Progenitor cell of endocrine pancreas (in vitro differentiated cells): Measurements from ENCODE around the gene SCN1B. TPM values are rescaled to one million over a fixed set of nuclear protein-coding genes. Genes with fewer than 3 reads are reported as not detected.

ENCODE experiments used
- DNase-seq: peaks from one replicate; pipeline ENCODE4 v3.0.0; 2021; ENCODE audit warnings: low spot score; ENCODE audit not compliant: unreplicated experiment
- H3K27ac Mint-ChIP-seq: 2 replicates; pipeline ENCODE4 v1.8.0; 2021; ENCODE audit warnings: mild to moderate bottlenecking, moderate library complexity, mixed read lengths
- H3K27me3 Mint-ChIP-seq: 2 replicates; pipeline ENCODE4 v1.8.0; 2021; ENCODE audit warnings: mixed read lengths
- H3K36me3 Mint-ChIP-seq: 2 replicates; pipeline ENCODE4 v1.8.0; 2022; ENCODE audit warnings: mixed read lengths; ENCODE audit not compliant: insufficient read depth
- H3K4me1 Mint-ChIP-seq: 2 replicates; pipeline ENCODE4 v1.8.0; 2021; ENCODE audit warnings: low read depth, mixed read lengths
- H3K4me3 Mint-ChIP-seq: 2 replicates; pipeline ENCODE4 v1.8.0; 2021; ENCODE audit warnings: low read depth, mild to moderate bottlenecking, moderate library complexity, mixed read lengths
- H3K9me3 Mint-ChIP-seq: 2 replicates; pipeline ENCODE4 v1.8.0; 2021; ENCODE audit warnings: low read depth, mixed read lengths
- total RNA-seq: library from RNA; stranded (reverse); gene quantifications from 2 replicates; pipeline ENCODE4 v1.2.1, GENCODE V29; 2021
- TF ChIP-seq, protein P1 (sequence below): fragments of 200-600 bp; sonication (generic); IDR thresholded peaks from one replicate; pipeline ENCODE4 v1.5.0; 2021; ENCODE audit warnings: antibody characterized with exemption, mild to moderate bottlenecking; ENCODE audit not compliant: unreplicated experiment

The SCN1B gene
- total RNA-seq, 1 donor from 2014 or later = 1.7 TPM

DNA sequence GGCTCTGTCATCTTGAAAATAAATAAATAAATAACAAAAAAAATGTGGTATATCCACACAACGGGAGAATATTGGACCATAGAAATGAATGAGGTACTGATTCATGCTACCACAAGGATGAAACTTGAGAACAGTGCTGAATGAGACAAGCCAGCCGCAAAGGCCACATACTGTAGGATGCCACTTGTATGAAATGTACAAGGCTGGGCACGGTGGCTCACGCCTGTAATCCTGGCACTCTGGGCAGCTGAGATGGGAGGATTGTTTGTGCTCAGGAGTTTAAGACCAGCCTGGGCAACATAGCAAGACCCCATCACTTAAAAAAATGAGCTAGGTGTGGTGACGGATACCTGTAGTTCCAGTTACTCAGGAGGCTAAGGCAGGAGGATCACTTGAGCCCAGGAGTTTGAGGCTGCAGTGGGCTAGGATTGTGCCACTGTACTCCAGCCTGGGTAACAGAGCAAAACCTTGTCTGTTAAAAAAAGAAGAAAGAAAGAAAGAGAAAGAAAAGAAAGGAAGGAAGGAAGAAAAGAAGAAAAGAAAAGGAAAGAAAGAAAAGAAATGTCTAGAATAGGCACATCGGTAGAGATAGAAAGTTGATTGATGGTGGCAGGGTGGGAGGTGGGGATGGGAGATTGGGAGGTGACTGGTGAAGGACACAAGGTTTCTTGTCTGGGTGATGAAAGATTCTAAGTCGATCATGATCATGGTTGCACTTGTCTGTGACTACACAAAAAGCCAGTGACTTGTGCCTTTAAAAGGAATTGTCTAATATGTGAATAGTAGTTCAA lies 31.5 kb downstream of the SCN1B start:
- Mint-ChIP-seq H3K4me1 (no peaks in the 10 kb centered on the region), H3K9me3 (no peaks in the 10 kb centered on the region), H3K4me3 (no peak overlapping the region), H3K36me3 (peaks cover 3% of the 10 kb centered on the region), H3K27ac (peak overlapping the region; percentile 68), H3K27me3 (no peaks in the 10 kb centered on the region)
- TF ChIP-seq, protein P1, sequence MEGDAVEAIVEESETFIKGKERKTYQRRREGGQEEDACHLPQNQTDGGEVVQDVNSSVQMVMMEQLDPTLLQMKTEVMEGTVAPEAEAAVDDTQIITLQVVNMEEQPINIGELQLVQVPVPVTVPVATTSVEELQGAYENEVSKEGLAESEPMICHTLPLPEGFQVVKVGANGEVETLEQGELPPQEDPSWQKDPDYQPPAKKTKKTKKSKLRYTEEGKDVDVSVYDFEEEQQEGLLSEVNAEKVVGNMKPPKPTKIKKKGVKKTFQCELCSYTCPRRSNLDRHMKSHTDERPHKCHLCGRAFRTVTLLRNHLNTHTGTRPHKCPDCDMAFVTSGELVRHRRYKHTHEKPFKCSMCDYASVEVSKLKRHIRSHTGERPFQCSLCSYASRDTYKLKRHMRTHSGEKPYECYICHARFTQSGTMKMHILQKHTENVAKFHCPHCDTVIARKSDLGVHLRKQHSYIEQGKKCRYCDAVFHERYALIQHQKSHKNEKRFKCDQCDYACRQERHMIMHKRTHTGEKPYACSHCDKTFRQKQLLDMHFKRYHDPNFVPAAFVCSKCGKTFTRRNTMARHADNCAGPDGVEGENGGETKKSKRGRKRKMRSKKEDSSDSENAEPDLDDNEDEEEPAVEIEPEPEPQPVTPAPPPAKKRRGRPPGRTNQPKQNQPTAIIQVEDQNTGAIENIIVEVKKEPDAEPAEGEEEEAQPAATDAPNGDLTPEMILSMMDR = no peak
- DNase-seq = no peak

DNA sequence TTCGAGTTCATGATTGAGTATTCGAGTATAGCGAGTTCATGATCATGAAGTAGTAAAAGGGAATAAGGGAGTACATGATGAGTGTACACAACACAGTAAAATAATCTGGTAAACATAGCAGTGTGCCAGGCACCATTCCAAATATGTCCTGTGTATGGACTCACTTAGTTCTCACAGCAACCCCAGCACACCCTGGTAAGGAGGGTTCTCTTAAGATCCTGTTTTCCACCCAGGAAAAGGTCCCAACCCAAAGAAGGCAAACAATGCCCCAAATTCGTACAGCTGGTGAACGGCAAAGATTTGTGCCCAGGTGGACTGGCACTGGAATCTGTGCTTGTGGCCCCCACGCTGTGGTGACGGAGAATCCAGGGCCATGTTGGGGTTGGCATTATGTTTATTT lies 32.7 kb downstream of the SCN1B start:
- Mint-ChIP-seq H3K9me3 (no peaks in the 10 kb centered on the region), H3K4me3 (no peak overlapping the region), H3K27ac (no peak overlapping the region), H3K27me3 (no peaks in the 10 kb centered on the region), H3K36me3 (peaks cover 3% of the 10 kb centered on the region), H3K4me1 (peaks cover 3% of the 10 kb centered on the region)
- no peak for DNase-seq
- TF ChIP-seq, protein P1 = no peak

DNA sequence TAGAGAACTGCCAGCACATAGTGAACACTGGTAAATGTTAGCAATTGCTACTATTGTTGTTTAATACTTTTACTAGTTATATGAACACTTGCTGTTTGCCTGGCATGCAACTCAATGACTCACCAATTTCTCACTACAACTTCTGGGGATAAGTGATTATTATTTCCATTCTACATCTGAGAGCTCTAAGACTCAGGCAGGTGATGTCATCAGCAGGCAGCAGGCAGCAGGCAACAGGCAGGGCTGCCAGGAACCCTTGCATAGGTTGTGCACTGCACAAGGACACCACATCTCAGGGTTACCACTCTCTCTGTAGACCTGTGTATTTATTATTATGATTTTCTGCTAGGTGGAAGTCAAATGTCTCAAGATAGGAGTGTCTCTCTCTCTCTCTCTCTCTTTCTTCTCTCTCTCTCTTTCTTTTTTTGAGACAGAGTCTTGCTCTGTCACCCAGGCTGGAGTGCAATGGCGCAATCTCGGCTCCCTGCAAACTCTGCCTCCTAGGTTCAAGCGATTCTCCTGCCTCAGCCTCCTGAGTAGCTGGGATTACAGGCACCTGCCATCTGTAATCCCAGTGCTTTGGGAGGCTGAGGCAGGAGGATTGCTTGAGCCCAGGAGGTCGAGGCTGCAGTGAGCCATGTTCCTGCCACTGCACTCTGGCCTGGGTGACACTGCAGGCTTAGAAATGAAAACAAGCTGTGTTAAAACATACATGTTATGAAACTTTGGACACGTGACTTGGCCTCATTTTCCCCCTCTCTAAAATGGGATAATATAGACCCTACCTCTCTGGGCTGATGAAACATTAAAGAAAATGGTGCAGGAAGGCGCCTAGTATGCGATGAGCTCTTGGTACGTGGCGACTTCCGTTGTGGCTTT lies 33.9 kb downstream of the SCN1B start:
- no peaks in the 10 kb centered on the region for H3K9me3 Mint-ChIP-seq

DNA sequence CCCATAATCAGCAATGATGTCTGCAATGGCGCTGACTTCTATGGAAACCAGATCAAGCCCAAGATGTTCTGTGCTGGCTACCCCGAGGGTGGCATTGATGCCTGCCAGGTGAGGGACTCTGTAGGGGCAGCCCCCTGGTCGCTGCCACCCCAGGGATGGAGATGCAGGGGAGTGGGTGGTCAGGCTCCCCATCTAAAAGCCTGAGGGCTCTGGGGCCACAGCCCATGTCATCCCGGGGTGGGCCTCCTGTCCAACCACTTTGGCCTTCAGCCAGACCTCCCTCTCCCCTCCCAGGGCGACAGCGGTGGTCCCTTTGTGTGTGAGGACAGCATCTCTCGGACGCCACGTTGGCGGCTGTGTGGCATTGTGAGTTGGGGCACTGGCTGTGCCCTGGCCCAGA lies 35.3 kb downstream of the SCN1B start:
- Mint-ChIP-seq H3K9me3 (no peaks in the 10 kb centered on the region), H3K4me3 (no peak overlapping the region), H3K27ac (no peak overlapping the region), H3K36me3 (peaks cover 1% of the 10 kb centered on the region), H3K27me3 (no peaks in the 10 kb centered on the region), H3K4me1 (peaks cover 12% of the 10 kb centered on the region)
- TF ChIP-seq, protein P1 = no peak
- no peak for DNase-seq

More for the DNA sequence above, 33.9 kb downstream of the SCN1B start:
- no peak for DNase-seq
- no peak overlapping the region for H3K27ac Mint-ChIP-seq
- no peaks in the 10 kb centered on the region for H3K27me3 Mint-ChIP-seq
- H3K4me1 Mint-ChIP-seq = peaks cover 12% of the 10 kb centered on the region
- H3K4me3 Mint-ChIP-seq = no peak overlapping the region
- TF ChIP-seq, protein P1 = no peak
- H3K36me3 Mint-ChIP-seq = peaks cover 3% of the 10 kb centered on the region

DNA sequence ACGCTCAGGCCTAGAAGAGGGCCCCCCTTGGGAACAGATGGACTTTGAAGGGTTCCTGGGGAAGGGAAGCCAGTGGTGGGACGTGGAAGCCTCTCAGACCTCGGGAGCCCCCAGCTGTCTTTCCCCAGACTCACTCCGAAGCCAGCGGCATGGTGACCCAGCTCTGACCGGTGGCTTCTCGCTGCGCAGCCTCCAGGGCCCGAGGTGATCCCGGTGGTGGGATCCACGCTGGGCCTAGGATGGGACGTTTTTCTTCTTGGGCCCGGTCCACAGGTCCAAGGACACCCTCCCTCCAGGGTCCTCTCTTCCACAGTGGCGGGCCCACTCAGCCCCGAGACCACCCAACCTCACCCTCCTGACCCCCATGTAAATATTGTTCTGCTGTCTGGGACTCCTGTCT lies 35.9 kb downstream of the SCN1B start:
- no peaks in the 10 kb centered on the region for H3K9me3 Mint-ChIP-seq
- peaks cover 12% of the 10 kb centered on the region for H3K4me1 Mint-ChIP-seq
- no peak overlapping the region for H3K4me3 Mint-ChIP-seq
- H3K27ac Mint-ChIP-seq = no peak overlapping the region
- no peaks in the 10 kb centered on the region for H3K27me3 Mint-ChIP-seq
- peaks cover 1% of the 10 kb centered on the region for H3K36me3 Mint-ChIP-seq
- TF ChIP-seq, protein P1 = no peak
- DNase-seq = no peak
